GM12892 (cell line): Measurements from ENCODE around the gene RAB36.

ENCODE experiments used
- POLR2A ChIP-seq: IDR thresholded peaks from 2 replicates; pipeline ENCODE4 v1.6.1; 2011; ENCODE audit warnings: low read depth, low read length, control low read depth
- POLR2AphosphoS5 ChIP-seq: IDR thresholded peaks from 2 replicates; pipeline ENCODE4 v1.6.1; 2011; ENCODE audit warnings: low read depth, low read length, control low read depth

DNA sequence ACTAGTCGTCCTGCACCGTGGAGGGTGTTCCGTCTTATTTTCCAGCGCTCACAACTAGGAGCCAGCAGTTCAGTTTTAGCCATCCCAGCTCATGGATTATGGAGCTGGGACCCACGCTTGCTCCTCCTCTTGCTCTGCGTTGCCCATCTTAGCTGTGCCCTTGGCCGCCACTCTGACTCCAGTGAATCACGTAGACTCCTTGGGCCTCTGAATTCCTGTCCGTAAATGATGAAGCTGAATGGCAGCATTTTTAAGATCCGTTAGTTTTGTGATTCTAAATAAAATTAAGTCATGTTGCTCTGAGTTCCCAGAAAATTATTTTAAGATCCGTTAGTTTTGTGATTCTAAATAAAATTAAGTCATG lies 58.8 kb downstream of the RAB36 start:
- TF ChIP-seq POLR2A (no peak), POLR2AphosphoS5 (no peak)
